ENCODE results near the gene APOBEC3H.
A peak's percentile ranks its signal among the peaks of the same experiment; 100 is the strongest.
"Not testable (repeated sequence)": the region's sequence is repeated elsewhere in the genome, so short reads cannot be mapped to it uniquely, and the experiment has no call there.

APOBEC3H gene
- 2.5 to 5.8 reads per million in 2 donors for total RNA-seq

GRCh38 chr22:39097098-39098020 lies at the start of gene APOBEC3H:
APOBEC3H (plus strand) TSS chr22:39097244; CDS start chr22:39100279, 3,035 bp downstream.
- DNase-seq = no peak

GRCh38 chr22:39049486-39049885 lies 47.6 kb upstream of the APOBEC3H start:
- DNase-seq = not testable (repeated sequence)

- not testable (repeated sequence) for DNase-seq
Measured at GRCh38 chr22:39051844-39052495, 45.1 kb upstream of the APOBEC3H start.

GRCh38 chr22:39055658-39056057 lies 41.4 kb upstream of the APOBEC3H start:
- DNase-seq = no peak

- not testable (repeated sequence) for DNase-seq
Measured at GRCh38 chr22:39061290-39061689, 35.8 kb upstream of the APOBEC3H start.

GRCh38 chr22:39061951-39062350 lies 35.1 kb upstream of the APOBEC3H start:
- not testable (repeated sequence) for DNase-seq

GRCh38 chr22:39063904-39064303 lies 33.1 kb upstream of the APOBEC3H start:
- DNase-seq = not testable (repeated sequence)

- not testable (repeated sequence) for DNase-seq
Measured at GRCh38 chr22:39066442-39067276, 30.4 kb upstream of the APOBEC3H start.

- DNase-seq = no peak
Measured at GRCh38 chr22:39068033-39068785, 28.8 kb upstream of the APOBEC3H start.

GRCh38 chr22:39070186-39070585 lies 26.9 kb upstream of the APOBEC3H start:
- no peak for DNase-seq

- DNase-seq = not testable (repeated sequence)
Measured at GRCh38 chr22:39072581-39072981, 24.5 kb upstream of the APOBEC3H start.

- DNase-seq = no peak
Measured at GRCh38 chr22:39073981-39074380, 23.1 kb upstream of the APOBEC3H start.

GRCh38 chr22:39076155-39077025 lies 20.7 kb upstream of the APOBEC3H start:
- DNase-seq = not testable (repeated sequence)

GRCh38 chr22:39077026-39077840 lies 19.8 kb upstream of the APOBEC3H start, which contains the start of gene APOBEC3G:
APOBEC3G (plus strand) TSS chr22:39077275; CDS start chr22:39077362, 87 bp downstream.
- DNase-seq = peak; percentile 40

GRCh38 chr22:39077912-39078311 lies 19.1 kb upstream of the APOBEC3H start:
- not testable (repeated sequence) for DNase-seq

- no peak for DNase-seq
Measured at GRCh38 chr22:39078329-39078728, 18.7 kb upstream of the APOBEC3H start.

- DNase-seq = not testable (repeated sequence)
Measured at GRCh38 chr22:39079054-39079637, 17.9 kb upstream of the APOBEC3H start.

- DNase-seq = no peak
Measured at GRCh38 chr22:39080052-39080762, 16.8 kb upstream of the APOBEC3H start.

GRCh38 chr22:39081016-39081415 lies 16.0 kb upstream of the APOBEC3H start:
- DNase-seq = no peak
